NT2/D1 (cell line): ENCODE measurements around the gene MMRN2.

Experiments used
- SUZ12 ChIP-seq: IDR thresholded peaks from 2 replicates; pipeline ENCODE4 v1.6.1; 2011; ENCODE audit not compliant: insufficient read length, insufficient read depth; ENCODE audit errors: extremely low read depth
- YY1 ChIP-seq: IDR thresholded peaks from 2 replicates; pipeline ENCODE4 v1.6.1; 2011; ENCODE audit not compliant: insufficient read length, insufficient read depth
- ZNF274 ChIP-seq: IDR thresholded peaks from 2 replicates; pipeline ENCODE4 v1.6.1; 2011; ENCODE audit warnings: mild to moderate bottlenecking, low read depth, low read length

DNA sequence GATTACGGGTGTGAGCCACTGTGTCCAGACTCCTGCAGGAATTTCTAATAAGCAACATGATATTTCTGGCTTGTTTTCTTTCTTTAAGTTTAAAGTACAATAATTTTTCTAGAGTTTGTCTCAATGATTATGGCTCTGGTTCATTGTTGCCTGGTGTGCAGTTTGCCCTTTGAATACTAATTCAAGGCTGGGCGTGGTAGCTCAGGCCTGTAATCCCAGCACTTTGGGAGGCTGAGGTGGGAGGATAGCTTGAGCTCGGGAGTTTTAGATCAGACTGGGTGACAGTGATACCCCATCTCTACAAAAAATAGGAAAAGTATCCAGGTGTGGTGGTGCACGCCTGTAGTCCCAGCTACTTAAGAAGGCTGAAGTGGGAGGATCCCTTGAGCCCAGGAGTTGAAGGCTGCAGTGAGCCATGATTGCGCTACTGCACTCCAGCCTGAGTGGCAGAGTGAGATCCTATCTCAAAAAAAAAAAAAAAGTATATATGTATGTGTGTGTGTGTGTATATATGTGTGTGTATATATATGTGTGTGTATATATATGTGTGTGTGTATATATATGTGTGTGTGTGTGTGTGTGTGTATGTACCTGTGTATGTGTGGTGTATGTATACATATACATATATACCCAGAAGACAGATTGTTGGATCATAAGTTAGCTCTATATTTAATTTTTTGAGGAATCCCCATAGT is 19.1 kb upstream of the MMRN2 start:
- TF ChIP-seq YY1 (no peak), ZNF274 (no peak), SUZ12 (no peak)
